CD4-positive, alpha-beta T cell treated with Interleukin-12 subunit alpha and Interleukin-12 subunit beta, for 1 hour (primary cell): ENCODE results near the gene SLC25A44.
"Not testable (repeated sequence)": the region's sequence is repeated elsewhere in the genome, so short reads cannot be mapped to it uniquely, and the experiment has no call there.

Experiments used
- DNase-seq: peaks from one replicate; pipeline ENCODE4 v3.0.0-alpha.2; 2020

Gene SLC25A44

DNA sequence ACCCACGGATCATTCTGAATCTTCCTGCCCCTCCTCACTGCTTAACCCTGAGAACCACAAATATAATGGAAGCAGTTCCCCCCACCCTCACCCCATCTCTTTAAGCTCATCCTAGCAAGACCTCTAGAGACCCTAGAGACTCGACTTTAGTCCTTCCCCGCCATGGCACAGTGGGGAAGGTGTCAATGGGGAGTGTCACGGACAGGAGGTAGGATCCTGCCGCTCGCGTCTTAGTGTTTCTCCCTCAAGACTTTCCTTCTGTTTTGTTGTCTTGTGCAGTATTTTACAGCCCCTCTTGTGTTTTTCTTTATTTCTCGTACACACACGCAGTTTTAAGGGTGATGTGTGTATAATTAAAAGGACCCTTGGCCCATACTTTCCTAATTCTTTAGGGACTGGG lies 18.2 kb downstream of the SLC25A44 start:
- DNase-seq, result no peak

DNA sequence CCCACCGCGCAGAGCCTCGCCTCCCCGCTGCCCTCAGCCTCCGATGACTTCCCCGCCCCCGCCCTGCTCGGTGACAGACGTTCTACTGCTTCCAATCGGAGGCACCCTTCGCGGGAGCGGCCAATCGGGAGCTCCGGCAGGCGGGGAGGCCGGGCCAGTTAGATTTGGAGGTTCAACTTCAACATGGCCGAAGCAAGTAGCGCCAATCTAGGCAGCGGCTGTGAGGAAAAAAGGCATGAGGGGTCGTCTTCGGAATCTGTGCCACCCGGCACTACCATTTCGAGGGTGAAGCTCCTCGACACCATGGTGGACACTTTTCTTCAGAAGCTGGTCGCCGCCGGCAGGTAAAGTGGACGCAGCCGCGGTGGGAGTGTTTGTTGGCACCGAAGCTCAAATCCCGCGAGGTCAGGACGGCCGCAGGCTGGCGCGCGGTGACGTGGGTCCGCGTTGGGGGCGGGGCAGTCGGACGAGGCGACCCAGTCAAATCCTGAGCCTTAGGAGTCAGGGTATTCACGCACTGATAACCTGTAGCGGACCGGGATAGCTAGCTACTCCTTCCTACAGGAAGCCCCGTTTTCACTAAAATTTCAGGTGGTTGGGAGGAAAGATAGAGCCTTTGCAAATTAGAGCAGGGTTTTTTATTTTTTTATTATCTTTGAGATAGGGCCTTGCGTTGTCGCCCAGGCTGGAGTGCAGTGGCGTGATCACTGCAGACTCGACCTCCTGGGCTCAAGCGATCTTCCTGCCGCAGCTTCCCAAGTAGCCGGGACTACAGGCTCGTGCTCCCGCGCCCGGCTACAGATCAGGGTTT lies 19.1 kb downstream of the SLC25A44 start, which contains the start of gene PMF1:
Gene PMF1 (plus strand): TSS at position 175 of the 811 bp plus-strand sequence. CDS start 9 bp downstream, at position 184.
- DNase-seq, result peak; percentile 95

DNA sequence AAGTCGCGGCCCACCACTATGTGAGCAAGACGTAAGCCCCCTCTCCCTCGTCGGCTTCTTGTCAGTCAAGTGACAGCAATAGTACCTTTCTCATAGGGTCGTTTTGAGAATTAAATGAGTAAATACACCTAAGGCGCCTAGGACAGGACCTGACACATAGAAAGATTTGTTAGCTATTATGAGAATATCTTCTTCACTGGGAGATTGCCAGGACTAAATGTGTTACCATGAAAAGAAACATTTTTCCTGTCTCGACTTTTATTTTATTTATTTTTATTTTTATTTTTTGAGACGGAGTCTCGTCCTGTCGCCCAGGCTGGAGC lies 19.7 kb downstream of the SLC25A44 start:
- DNase-seq, result no peak

GRCh38 chr1:156214024-156214748 lies 20.3 kb downstream of the SLC25A44 start:
- DNase-seq, result no peak

GRCh38 chr1:156216361-156217086 lies 22.6 kb downstream of the SLC25A44 start:
- DNase-seq, result not testable (repeated sequence)

DNA sequence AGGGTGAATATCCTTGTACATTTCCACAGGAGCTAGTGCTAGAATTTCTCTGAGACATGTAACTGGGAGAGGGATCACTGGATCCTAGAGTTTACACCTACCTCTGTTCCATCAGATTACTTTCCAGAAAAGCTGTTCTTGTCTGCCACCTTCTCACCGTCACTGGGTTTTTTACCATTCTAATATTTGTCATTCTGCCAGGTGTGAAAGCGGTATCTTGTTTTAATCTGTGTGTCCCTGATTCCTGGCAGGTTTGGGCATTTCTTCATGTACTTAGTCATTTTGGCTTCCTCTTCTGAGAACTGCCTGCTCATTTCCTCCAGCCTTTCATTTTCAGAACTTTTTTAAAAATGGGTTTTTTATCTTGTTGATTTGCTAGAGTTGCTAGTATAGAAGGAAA lies 24.0 kb downstream of the SLC25A44 start:
- peak; percentile 60 for DNase-seq

- no peak for DNase-seq
Measured at GRCh38 chr1:156220226-156220625, 26.3 kb downstream of the SLC25A44 start.

DNA sequence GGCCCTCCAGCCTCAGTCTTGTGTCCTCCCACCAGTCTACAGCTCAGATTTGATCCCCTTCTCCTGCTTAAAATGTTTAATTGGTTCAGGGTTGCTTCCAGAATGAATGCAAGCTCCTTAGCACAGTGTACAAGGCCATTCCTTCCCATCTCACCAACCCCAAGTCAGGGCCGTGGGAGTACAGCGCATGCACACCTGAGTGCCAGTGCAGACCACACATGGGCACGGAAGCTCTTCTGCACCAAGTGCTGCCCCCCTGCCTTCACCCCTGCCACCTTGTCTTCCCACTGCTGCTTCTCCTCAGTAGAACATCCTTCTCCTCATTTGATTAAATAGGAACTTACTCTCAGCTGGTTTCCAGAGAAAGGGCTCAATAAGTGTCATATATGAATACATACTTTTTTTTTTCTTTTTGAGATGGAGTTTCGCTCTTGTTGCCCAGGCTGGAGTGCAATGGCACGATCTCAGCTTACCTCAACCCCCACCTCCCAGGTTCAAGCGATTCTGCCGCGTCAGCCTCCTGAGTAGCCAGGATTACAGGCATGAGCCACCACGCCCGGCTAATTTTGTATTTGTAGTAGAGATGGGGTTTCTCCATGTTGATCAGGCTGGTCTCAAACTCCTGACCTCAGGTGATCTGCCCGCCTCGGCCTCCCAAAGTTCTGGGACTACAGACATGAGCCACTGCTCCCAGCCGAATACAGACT lies 28.2 kb downstream of the SLC25A44 start:
- no peak for DNase-seq

- DNase-seq, result no peak
Measured at GRCh38 chr1:156225677-156226014, 31.7 kb downstream of the SLC25A44 start.

- no peak for DNase-seq
Measured at GRCh38 chr1:156226116-156226538, 32.2 kb downstream of the SLC25A44 start.

DNA sequence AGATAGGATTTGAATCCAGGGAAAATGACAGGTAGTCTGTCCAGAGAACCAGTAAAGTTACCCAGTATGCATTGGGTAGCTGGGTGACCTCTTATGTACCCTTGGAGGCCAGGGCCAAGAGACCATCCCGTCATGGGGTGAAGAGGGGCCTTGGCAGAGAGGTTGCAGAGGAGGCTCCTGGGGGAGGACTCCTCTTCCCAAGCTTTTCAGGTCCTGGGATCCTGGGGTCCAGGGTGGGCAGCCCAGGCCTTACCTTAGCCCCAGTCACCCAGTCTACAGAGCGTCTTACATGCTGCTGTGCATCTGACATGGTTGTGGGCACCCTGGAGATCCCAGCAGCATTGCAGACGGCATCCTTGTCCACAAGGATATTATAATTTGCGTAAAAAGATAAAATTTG lies 32.9 kb downstream of the SLC25A44 start:
- no peak for DNase-seq

GRCh38 chr1:156228501-156228900 lies 34.6 kb downstream of the SLC25A44 start:
- DNase-seq, result no peak

DNA sequence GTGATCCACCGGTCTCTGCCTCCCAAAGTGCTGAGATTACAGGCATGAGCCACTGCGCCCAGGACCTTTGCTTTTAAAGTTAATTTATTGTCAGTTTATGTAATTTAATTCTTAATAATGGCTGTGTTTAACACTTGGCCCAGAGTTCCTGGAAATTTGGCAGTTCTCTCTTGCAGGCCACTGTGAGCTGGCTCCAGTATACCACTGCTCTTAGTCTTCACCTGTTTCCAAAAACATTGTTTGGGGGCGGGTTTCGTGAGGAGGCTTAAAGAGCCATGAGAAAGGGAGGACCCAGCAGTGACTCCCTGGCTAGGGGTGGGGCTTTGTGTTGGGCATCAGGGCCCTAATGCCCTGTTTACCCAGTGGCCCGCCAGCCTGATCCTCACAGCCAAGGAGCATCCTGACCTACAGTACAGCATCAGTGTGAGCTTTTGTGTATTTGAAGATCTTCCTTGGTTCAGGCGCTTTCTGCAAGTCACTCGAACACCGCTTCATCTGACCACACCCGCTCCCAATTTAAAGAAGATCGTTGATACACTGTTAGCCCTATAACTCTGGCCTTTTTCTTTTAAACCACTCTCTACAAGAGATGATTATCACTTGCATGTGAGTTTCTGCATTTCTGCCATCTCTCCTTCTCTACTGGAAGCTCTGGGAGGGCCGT lies 36.0 kb downstream of the SLC25A44 start:
- DNase-seq, result no peak

DNA sequence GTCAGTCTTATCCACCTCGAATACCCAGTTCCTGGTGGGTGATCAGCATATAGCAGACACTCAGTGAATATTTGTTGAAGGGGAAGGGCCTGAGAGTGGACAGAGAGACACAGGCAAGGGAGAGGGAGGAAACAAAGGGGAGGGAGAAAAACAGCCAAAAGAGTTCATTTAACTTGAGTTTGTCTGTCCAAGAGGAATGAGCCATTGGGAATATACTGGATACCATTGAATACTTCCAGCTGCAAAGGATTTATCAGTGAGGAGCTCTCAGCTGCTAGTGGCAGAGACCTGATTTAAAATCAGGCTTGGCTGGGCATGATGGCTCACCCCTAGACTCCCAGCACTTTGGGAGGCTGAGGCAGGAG lies 36.6 kb downstream of the SLC25A44 start:
- DNase-seq, result no peak

DNA sequence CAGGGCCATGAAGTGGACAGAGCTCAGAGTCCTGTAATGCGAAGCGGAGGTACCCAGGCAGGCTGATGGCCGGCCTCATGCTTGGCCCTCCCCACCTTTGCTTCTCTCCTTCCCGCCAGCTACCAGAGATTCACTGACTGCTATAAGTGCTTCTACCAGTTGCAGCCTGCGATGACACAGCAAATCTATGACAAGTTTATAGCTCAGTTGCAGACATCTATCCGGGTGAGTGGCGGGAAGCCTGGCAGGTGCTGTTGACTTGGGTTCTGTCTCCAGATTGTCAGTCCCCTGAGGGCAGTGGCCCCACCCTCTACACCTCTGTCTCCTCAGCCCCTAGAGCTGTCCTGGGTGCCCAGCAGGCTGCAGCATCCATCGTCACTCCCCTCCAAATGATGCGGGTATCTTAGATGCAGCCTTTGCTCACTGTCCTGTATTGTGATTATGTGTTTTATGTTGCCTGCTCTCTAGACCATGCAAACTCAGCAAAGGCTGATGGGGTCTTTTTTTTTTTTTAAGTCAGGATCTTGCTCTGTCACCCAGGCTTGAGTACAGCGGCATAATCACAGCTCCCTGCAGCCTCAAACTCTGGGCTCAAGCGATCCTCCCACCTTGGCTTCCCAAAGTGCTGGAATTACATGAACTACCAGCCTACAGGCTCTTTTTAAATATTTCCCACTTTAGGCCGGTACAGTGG lies 38.4 kb downstream of the SLC25A44 start:
- DNase-seq, result no peak

DNA sequence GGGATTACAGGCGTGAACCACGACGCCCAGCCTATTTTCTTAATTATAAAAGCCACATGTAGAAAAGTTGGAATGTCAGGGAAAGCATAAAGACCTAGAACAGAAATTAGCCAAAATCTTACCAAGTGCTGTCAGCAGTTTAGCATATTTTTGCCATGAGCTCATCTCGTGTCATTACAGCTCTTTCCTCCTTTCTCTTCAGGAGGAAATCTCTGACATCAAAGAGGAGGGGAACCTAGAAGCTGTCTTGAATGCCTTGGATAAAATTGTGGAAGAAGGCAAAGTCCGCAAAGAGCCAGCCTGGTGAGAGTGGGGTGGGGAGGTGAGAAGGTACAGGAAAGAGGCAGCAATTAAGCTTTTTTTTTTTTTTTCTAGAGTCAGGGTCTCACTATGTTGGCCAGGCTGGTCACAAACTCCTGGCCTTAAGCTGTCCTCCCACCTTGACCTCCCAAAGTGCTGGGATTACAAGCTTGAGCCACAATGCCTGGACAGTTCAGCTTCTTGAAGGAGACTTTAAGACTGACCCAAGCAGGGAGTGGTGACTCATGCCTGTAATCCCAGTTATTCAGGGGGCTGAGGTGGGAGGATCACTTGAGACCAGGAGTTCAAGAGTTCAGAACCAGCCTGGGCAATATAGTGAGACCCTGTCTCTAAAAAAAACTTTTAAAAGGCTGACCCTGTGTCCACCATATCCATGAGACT lies 39.7 kb downstream of the SLC25A44 start:
- DNase-seq, result no peak

GRCh38 chr1:156236164-156236563 lies 42.3 kb downstream of the SLC25A44 start:
- no peak for DNase-seq

GRCh38 chr1:156238248-156238647 lies 44.3 kb downstream of the SLC25A44 start:
- DNase-seq, result no peak

DNA sequence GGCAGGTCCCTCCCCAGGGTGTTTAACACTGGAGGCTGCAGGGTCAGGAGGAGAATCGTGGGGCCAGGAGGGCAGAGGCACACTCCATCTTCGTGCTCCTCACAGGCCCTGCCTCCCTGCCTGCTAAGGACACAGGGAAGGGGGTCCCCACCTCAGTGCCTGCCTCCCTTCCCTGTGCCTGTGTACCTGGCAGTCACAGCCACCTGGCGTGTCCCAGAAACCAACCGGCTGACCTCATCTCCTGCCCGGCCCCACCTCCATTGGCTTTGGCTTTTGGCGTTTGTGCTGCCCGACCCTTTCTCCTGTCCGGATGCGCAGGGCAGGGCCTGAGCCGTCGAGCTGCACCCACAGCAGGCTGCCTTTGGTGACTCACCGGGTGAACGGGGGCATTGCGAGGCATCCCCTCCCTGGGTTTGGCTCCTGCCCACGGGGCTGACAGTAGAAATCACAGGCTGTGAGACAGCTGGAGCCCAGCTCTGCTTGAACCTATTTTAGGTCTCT lies 47.5 kb downstream of the SLC25A44 start:
- no peak for DNase-seq

- DNase-seq, result no peak
Measured at GRCh38 chr1:156241926-156242325, 48.0 kb downstream of the SLC25A44 start, which contains the start of gene BGLAP. Gene BGLAP (plus strand): TSS chr1:156242184. CDS start chr1:156242232, 48 bp downstream.

- DNase-seq, result no peak
Measured at GRCh38 chr1:156242738-156243137, 48.8 kb downstream of the SLC25A44 start.
